ENCODE results near the gene CLIP4. TPM values are rescaled to one million over a fixed set of nuclear protein-coding genes. Genes with fewer than 3 reads are reported as not detected.

The CLIP4 gene
- total RNA-seq, 1 experiment from 2014 or later = 0.39 TPM

GRCh38 chr2:29115797-29116781 lies 874 bp downstream of the CLIP4 start (continued):
- TF ChIP-seq STAT6 (CRISPR knock-in tag; conservative IDR thresholded peaks at IDR 0.05; ENCODE audit: low read depth) (no peak), HMGXB4 (CRISPR knock-in tag; IDR thresholded peaks at IDR 0.05) (no peak), MLX (CRISPR knock-in tag; IDR thresholded peaks at IDR 0.05) (no peak)

GRCh38 chr2:29117636-29118303 lies 2.6 kb downstream of the CLIP4 start:
- no peak overlapping the region for H3K4me3 Mint-ChIP-seq
- ATAC-seq (no peak), DNase-seq (ENCODE audit: low spot score) (no peak)
- no peak for TF ChIP-seq ZNF423 (CRISPR knock-in tag; IDR thresholded peaks at IDR 0.05)
- TF ChIP-seq MLX (CRISPR knock-in tag; IDR thresholded peaks at IDR 0.05) = no peak
- no peak for TF ChIP-seq IRF1 (CRISPR knock-in tag; IDR thresholded peaks at IDR 0.05)
- TF ChIP-seq MXD4 (CRISPR knock-in tag; IDR thresholded peaks at IDR 0.05; ENCODE audit: borderline replicate concordance) = no peak
- TF ChIP-seq ERG (CRISPR knock-in tag; IDR thresholded peaks at IDR 0.05) = no peak
- TF ChIP-seq HMGA2 (CRISPR knock-in tag; IDR thresholded peaks at IDR 0.05) = no peak
- no peak for TF ChIP-seq PRRX2 (CRISPR knock-in tag; IDR thresholded peaks at IDR 0.05)
- no peak for TF ChIP-seq CREB1 (CRISPR knock-in tag; IDR thresholded peaks at IDR 0.05)
- no peak for TF ChIP-seq ATF6 (CRISPR knock-in tag; IDR thresholded peaks at IDR 0.05)
- CTCF ChIA-PET = no interaction called here
- H3K4me1 Mint-ChIP-seq = peaks cover 6% of the 10 kb centered on the region; the same call in 1 of the 2 replicates
- H3K27me3 Mint-ChIP-seq (ENCODE audit: low read depth) = peaks cover 51% of the 10 kb centered on the region
- no peaks in the 10 kb centered on the region for H3K9me3 Mint-ChIP-seq
- POLR2A ChIA-PET = no interaction called here
- H3K36me3 Mint-ChIP-seq = no peaks in the 10 kb centered on the region; the same call in 1 of the 2 replicates
- H3K27ac Mint-ChIP-seq = no peak overlapping the region
